CD4-positive, alpha-beta memory T cell (primary cell): ENCODE data around the gene GABARAPL1. TPM values are rescaled to one million over a fixed set of nuclear protein-coding genes. Genes with fewer than 3 reads are reported as not detected.
"Not testable (repeated sequence)": the region's sequence is repeated elsewhere in the genome, so short reads cannot be mapped to it uniquely, and the experiment has no call there.

Source experiments
- CTCF ChIA-PET: fragments of 350-600 bp; sonication (Branson Sonifier 250); formaldehyde crosslinking; loops from one replicate; lab custom pipeline; 2021; ENCODE audit warnings: inconsistent platforms; ENCODE audit not compliant: partially characterized antibody; lab: Charles Lee
- POLR2A ChIA-PET: fragments of 350-600 bp; sonication (Branson Sonifier 250); formaldehyde crosslinking; loops from one replicate; lab custom pipeline; 2021; ENCODE audit not compliant: partially characterized antibody; lab: Charles Lee
- DNase-seq, 5 donors: peaks; one replicate each; pipeline versions ENCODE4 v3.0.0 to v3.0.0-alpha.2; 2020 to 2022; ENCODE audit warnings: mixed read lengths in 1 of 5
- H3K27ac ChIP-seq: one replicate; pipeline ENCODE4 v1.7.0; 2013; ENCODE audit warnings: low read depth, low read length
- H3K27me3 ChIP-seq: 2 replicates; pipeline ENCODE4 v1.7.0; 2013; ENCODE audit warnings: mild to moderate bottlenecking, low read length, moderate library complexity; ENCODE audit not compliant: insufficient read depth
- H3K36me3 ChIP-seq: 2 replicates; pipeline ENCODE4 v1.7.0; 2013; ENCODE audit warnings: mild to moderate bottlenecking, low read length, moderate library complexity; ENCODE audit not compliant: insufficient read depth
- H3K4me1 ChIP-seq: 2 replicates; pipeline ENCODE4 v1.7.0; 2013; ENCODE audit warnings: mild to moderate bottlenecking, low read length, moderate library complexity; ENCODE audit not compliant: insufficient read depth
- H3K4me3 ChIP-seq, 2 donors: one replicate each; pipeline ENCODE4 v1.7.0; 2013; ENCODE audit warnings: low read length in 2 of 2, mild to moderate bottlenecking in 1 of 2
- H3K9me3 ChIP-seq, 2 donors: one replicate each; pipeline ENCODE4 v1.7.0; 2013; ENCODE audit warnings: low read length in 2 of 2, control low read depth in 1 of 2; ENCODE audit not compliant: control insufficient read depth in 1 of 2
- H3K27ac Mint-ChIP-seq, 7 donors: one replicate each; pipeline ENCODE4 v1.8.0; 2020 to 2021; ENCODE audit warnings: mixed read lengths in 7 of 7, mild to moderate bottlenecking in 6 of 7, inconsistent platforms in 3 of 7, moderate library complexity in 3 of 7
- H3K27me3 Mint-ChIP-seq, 2 donors: one replicate each; pipeline ENCODE4 v1.8.0; 2020 to 2021; ENCODE audit warnings: mixed read lengths in 2 of 2
- H3K36me3 Mint-ChIP-seq, 2 donors: one replicate each; pipeline ENCODE4 v1.8.0; 2020 to 2021; ENCODE audit warnings: mixed read lengths in 2 of 2, inconsistent platforms in 1 of 2, mild to moderate bottlenecking in 1 of 2
- H3K4me1 Mint-ChIP-seq, 4 donors: one replicate each; pipeline ENCODE4 v1.8.0; 2020 to 2021; ENCODE audit warnings: mixed read lengths in 4 of 4, mild to moderate bottlenecking in 1 of 4
- H3K4me3 Mint-ChIP-seq, 8 donors: one replicate each; pipeline ENCODE4 v1.8.0; 2020 to 2021; ENCODE audit warnings: mixed read lengths in 8 of 8, mild to moderate bottlenecking in 7 of 8, moderate library complexity in 6 of 8, inconsistent platforms in 3 of 8
- H3K9me3 Mint-ChIP-seq, 8 donors: one replicate each; pipeline ENCODE4 v1.8.0; 2020 to 2021; ENCODE audit warnings: mixed read lengths in 8 of 8, mild to moderate bottlenecking in 5 of 8, inconsistent platforms in 3 of 8, moderate library complexity in 1 of 8
- intact Hi-C: fragments of 100-400 bp; cut with micrococcal nuclease; formaldehyde crosslinking; loops from one replicate; pipeline ENCODE4 v1.15.1; 2023
- polyA plus RNA-seq, 2 donors: library from polyadenylated mRNA; unstranded; fragments of 300-500 nt; fragmentation: Illumina TruSeq; gene quantifications; one replicate each; pipeline ENCODE4 v1.2.3, GENCODE V29; 2021
- total RNA-seq, 2 experiments: library from RNA; stranded (reverse); gene quantifications; one replicate each; pipeline ENCODE4 v1.2.3, GENCODE V29; 2021

Gene GABARAPL1
- total and polyA plus RNA-seq, 4 experiments from 2014 or later: 12.8 to 36.3 (median 25.8) TPM

DNA sequence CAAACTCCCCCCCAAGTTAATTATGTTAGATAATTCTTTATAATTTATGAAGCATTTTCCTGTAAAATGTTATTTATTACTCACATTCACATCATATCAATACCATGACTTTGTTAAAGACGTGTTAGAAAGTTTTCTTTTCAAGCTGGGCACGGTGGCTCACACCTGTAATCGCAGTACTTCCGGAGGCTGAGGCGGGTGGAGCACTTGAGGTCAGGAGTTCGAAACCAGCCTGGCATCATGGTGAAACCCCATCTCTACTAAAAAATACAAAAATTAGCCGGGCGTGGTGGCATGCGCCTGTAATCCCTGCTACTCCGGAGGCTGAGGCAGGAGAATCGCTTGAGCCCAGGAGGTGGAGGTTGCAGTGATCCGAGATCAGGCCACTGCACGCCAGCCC is 3.3 kb downstream of the GABARAPL1 start:
- intact Hi-C loops: loop anchor here (10.0 kb wide), 2 partner anchors 601 to 1971 kb away; no protein-coding TSS in a partner anchor
- H3K4me3 ChIP-seq, H3K9me3 ChIP-seq, H3K36me3 ChIP-seq, H3K9me3 Mint-ChIP-seq, H3K27me3 ChIP-seq, H3K27ac ChIP-seq, CTCF ChIA-PET, H3K27me3 Mint-ChIP-seq: not testable (repeated sequence)
- peak in 2 of 5 donors; percentile 14 to 37 for DNase-seq
- peak overlapping the region in 1 of 7 donors; percentile 92 for H3K27ac Mint-ChIP-seq
- POLR2A ChIA-PET: interaction anchor here (1.1 kb wide), 1 partner anchor 458 kb away, joined by 3 read pairs; no protein-coding TSS in a partner anchor
- peaks cover 9 to 34% of the 10 kb centered on the region in 2 donors for H3K36me3 Mint-ChIP-seq
- peaks cover 32% of the 10 kb centered on the region for H3K4me1 ChIP-seq
- peak overlapping the region in 1 of 8 donors; percentile 58 for H3K4me3 Mint-ChIP-seq
- H3K4me1 Mint-ChIP-seq: peaks cover 19 to 44% (median 25%) of the 10 kb centered on the region in 4 donors

GRCh38 chr12:10218021-10218420 is 5.3 kb downstream of the GABARAPL1 start:
- Mint-ChIP-seq H3K4me3 (no peak overlapping the region), H3K9me3 (peaks cover 0 to under 1% (median 0%) of the 10 kb centered on the region in 8 donors), H3K36me3 (peaks cover 24 to 48% of the 10 kb centered on the region in 2 donors), H3K27me3 (no peaks in the 10 kb centered on the region), H3K27ac (peak overlapping the region in 1 of 7 donors; percentile 52), H3K4me1 (peaks cover 17 to 32% (median 20%) of the 10 kb centered on the region in 4 donors)
- H3K36me3 ChIP-seq: peaks cover 9% of the 10 kb centered on the region
- H3K4me1 ChIP-seq: peaks cover 26% of the 10 kb centered on the region
- no peaks in the 10 kb centered on the region for H3K27me3 ChIP-seq
- H3K4me3 ChIP-seq: no peak overlapping the region
- POLR2A ChIA-PET: no interaction called here
- H3K27ac ChIP-seq: no peak overlapping the region
- DNase-seq: no peak
- CTCF ChIA-PET: interaction anchor here (0.9 to 1.4 kb wide), 2 partner anchors 17 to 64 kb away, joined by 3 read pairs; no protein-coding TSS in a partner anchor
- no peaks in the 10 kb centered on the region for H3K9me3 ChIP-seq
- intact Hi-C loops: loop anchor here (10.0 kb wide), 2 partner anchors 603 to 1973 kb away; no protein-coding TSS in a partner anchor

- Histone ChIP-seq H3K9me3 (no peaks in the 10 kb centered on the region), H3K4me3 (no peak overlapping the region), H3K36me3 (peaks cover 9% of the 10 kb centered on the region), H3K4me1 (peaks cover 7% of the 10 kb centered on the region), H3K27me3 (no peaks in the 10 kb centered on the region), H3K27ac (no peak overlapping the region)
- Mint-ChIP-seq H3K4me3 (no peak overlapping the region), H3K27me3 (no peaks in the 10 kb centered on the region), H3K36me3 (peaks cover 39 to 49% of the 10 kb centered on the region in 2 donors), H3K27ac (no peak overlapping the region), H3K9me3 (peaks cover 0 to 2% (median 0%) of the 10 kb centered on the region in 8 donors), H3K4me1 (peaks cover 2 to 7% (median 4%) of the 10 kb centered on the region in 4 donors)
- intact Hi-C loops: no loop called here
- CTCF ChIA-PET: interaction anchor here (1.0 kb wide), 1 partner anchor 15 kb away, joined by 3 read pairs; no protein-coding TSS in a partner anchor
- POLR2A ChIA-PET: no interaction called here
- no peak for DNase-seq
Observed at GRCh38 chr12:10220398-10221077, 7.9 kb downstream of the GABARAPL1 start.

DNA sequence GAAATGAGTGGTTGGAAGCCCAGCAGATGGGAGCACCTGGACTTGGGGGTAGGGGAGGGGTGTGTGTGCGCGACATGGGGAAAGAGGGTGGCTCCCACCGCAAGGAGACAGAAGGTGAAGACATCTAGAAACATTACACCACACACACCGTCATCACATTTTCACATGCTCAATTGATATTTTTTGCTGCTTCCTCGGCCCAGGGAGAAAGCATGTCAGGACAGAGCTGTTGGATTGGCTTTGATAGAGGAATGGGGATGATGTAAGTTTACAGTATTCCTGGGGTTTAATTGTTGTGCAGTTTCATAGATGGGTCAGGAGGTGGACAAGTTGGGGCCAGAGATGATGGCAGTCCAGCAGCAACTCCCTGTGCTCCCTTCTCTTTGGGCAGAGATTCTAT is 9.2 kb downstream of the GABARAPL1 start:
- Mint-ChIP-seq H3K36me3 (peaks cover 39 to 49% of the 10 kb centered on the region in 2 donors), H3K27me3 (no peaks in the 10 kb centered on the region), H3K27ac (peak overlapping the region in 3 of 7 donors; percentile 10 to 25 (median 12)), H3K4me3 (no peak overlapping the region), H3K4me1 (peaks cover 0 to 4% (median 2%) of the 10 kb centered on the region in 4 donors), H3K9me3 (peaks cover 0 to 2% (median 0%) of the 10 kb centered on the region in 8 donors)
- Histone ChIP-seq H3K36me3 (peaks cover 9% of the 10 kb centered on the region), H3K4me1 (no peaks in the 10 kb centered on the region), H3K9me3 (no peaks in the 10 kb centered on the region), H3K27ac (no peak overlapping the region), H3K4me3 (no peak overlapping the region), H3K27me3 (no peaks in the 10 kb centered on the region)
- POLR2A ChIA-PET: no interaction called here
- intact Hi-C loops: no loop called here
- CTCF ChIA-PET: interaction anchor here (0.8 to 1.0 kb wide), 2 partner anchors 14 to 15 kb away, joined by 3 read pairs; no protein-coding TSS in a partner anchor
- DNase-seq: no peak

DNA sequence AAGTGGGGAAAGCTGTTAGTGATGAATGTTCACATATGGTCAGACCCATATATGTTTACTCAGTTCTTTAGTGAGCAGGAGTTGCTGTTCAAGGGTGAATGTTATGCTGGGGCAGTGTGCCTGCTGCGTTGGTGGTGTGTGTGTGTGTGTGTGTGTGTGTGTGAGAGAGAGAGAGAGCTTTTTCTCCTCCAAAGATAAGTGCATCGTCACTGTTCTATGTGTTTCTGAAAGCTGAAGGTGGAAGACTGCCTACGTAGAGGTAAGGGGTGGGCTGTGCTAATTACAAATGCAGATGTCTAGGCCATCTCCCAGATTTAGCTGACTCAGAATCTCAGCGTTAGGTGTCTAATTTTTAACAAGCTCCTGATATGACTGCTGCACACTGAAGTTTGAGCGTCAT is 10.5 kb downstream of the GABARAPL1 start:
- ChIA-PET POLR2A (interaction anchor here (1.9 kb wide), 1 partner anchor 10 kb away, joined by 16 read pairs; the partner anchor contains the start of gene GABARAPL1), CTCF (interaction anchor here (0.8 kb wide), 1 partner anchor 341 kb away, joined by 3 read pairs; no protein-coding TSS in a partner anchor)
- Mint-ChIP-seq H3K9me3 (peaks cover 0 to 2% (median 0%) of the 10 kb centered on the region in 8 donors), H3K4me3 (no peak overlapping the region), H3K27me3 (no peaks in the 10 kb centered on the region), H3K36me3 (peaks cover 39 to 49% of the 10 kb centered on the region in 2 donors), H3K4me1 (peaks cover 0 to 5% (median 4%) of the 10 kb centered on the region in 4 donors), H3K27ac (peak overlapping the region in 1 of 7 donors; percentile 2)
- no peak overlapping the region for H3K4me3 ChIP-seq
- H3K4me1 ChIP-seq: no peaks in the 10 kb centered on the region
- no peak overlapping the region for H3K27ac ChIP-seq
- H3K36me3 ChIP-seq: peaks cover 9% of the 10 kb centered on the region
- no peaks in the 10 kb centered on the region for H3K27me3 ChIP-seq
- H3K9me3 ChIP-seq: no peaks in the 10 kb centered on the region
- no peak for DNase-seq
- intact Hi-C loops: no loop called here

GRCh38 chr12:10225426-10225825 is 12.7 kb downstream of the GABARAPL1 start:
- H3K4me1 ChIP-seq, H3K4me3 ChIP-seq, H3K36me3 ChIP-seq, H3K4me3 Mint-ChIP-seq, H3K27ac Mint-ChIP-seq, H3K27me3 Mint-ChIP-seq, H3K4me1 Mint-ChIP-seq, H3K27ac ChIP-seq, H3K27me3 ChIP-seq, H3K9me3 ChIP-seq, DNase-seq, POLR2A ChIA-PET, H3K9me3 Mint-ChIP-seq, intact Hi-C loops: not testable (repeated sequence)
- CTCF ChIA-PET: interaction anchor here (0.9 kb wide), 1 partner anchor 10 kb away, joined by 4 read pairs; no protein-coding TSS in a partner anchor
- H3K36me3 Mint-ChIP-seq: peaks cover 35 to 37% of the 10 kb centered on the region in 2 donors

- Mint-ChIP-seq H3K36me3 (peaks cover 30% of the 10 kb centered on the region in 2 donors), H3K4me3 (no peak overlapping the region), H3K9me3 (peaks cover 0 to 2% (median 0%) of the 10 kb centered on the region in 8 donors), H3K27ac (no peak overlapping the region), H3K27me3 (no peaks in the 10 kb centered on the region), H3K4me1 (peaks cover 0 to 5% (median 4%) of the 10 kb centered on the region in 4 donors)
- intact Hi-C loops: no loop called here
- Histone ChIP-seq H3K27ac (no peak overlapping the region), H3K9me3 (no peaks in the 10 kb centered on the region), H3K4me1 (no peaks in the 10 kb centered on the region), H3K36me3 (peaks cover 9% of the 10 kb centered on the region), H3K27me3 (no peaks in the 10 kb centered on the region), H3K4me3 (no peak overlapping the region)
- DNase-seq: no peak
- ChIA-PET CTCF (interaction anchor here (2.9 kb wide), 1 partner anchor 10 kb away, joined by 17 read pairs; no protein-coding TSS in a partner anchor), POLR2A (interaction anchor here (0.7 kb wide), 1 partner anchor 376 kb away, joined by 3 read pairs; no protein-coding TSS in a partner anchor)
Observed at GRCh38 chr12:10226086-10226485, 13.4 kb downstream of the GABARAPL1 start.
